ENCODE results near the gene BCL2L2.

Gene BCL2L2

GRCh38 chr14:23326491-23327332, 20.1 kb downstream of the BCL2L2 start:
- DNase-seq, result no peak

GRCh38 chr14:23327947-23328744, 21.5 kb downstream of the BCL2L2 start:
- peak; percentile 78 for DNase-seq

- DNase-seq, result no peak
Observed at GRCh38 chr14:23335623-23336022, 29.0 kb downstream of the BCL2L2 start.

GRCh38 chr14:23339506-23340268, 33.1 kb downstream of the BCL2L2 start:
- DNase-seq, result peak; percentile 27

- DNase-seq, result no peak
Observed at GRCh38 chr14:23344481-23344880, 37.8 kb downstream of the BCL2L2 start.

- no peak for DNase-seq
Observed at GRCh38 chr14:23345987-23346692, 39.5 kb downstream of the BCL2L2 start.

GRCh38 chr14:23346693-23347405, 40.2 kb downstream of the BCL2L2 start:
- DNase-seq, result no peak

- DNase-seq, result no peak
Observed at GRCh38 chr14:23347406-23348296, 41.0 kb downstream of the BCL2L2 start.

GRCh38 chr14:23348297-23348655, 41.6 kb downstream of the BCL2L2 start:
- no peak for DNase-seq

GRCh38 chr14:23349156-23349845, 42.7 kb downstream of the BCL2L2 start:
- no peak for DNase-seq

- DNase-seq, result peak; percentile 38
Observed at GRCh38 chr14:23351681-23352505, 45.3 kb downstream of the BCL2L2 start.

GRCh38 chr14:23352506-23353432, 46.1 kb downstream of the BCL2L2 start, which contains the start of gene SLC22A17:
SLC22A17 (minus strand) TSS chr14:23352887.
- DNase-seq, result peak; percentile 74

- DNase-seq, result no peak
Observed at GRCh38 chr14:23353433-23353780, 46.8 kb downstream of the BCL2L2 start.

- no peak for DNase-seq
Observed at GRCh38 chr14:23354990-23355389, 48.4 kb downstream of the BCL2L2 start.

GRCh38 chr14:23355871-23356435, 49.3 kb downstream of the BCL2L2 start:
- DNase-seq, result no peak

- DNase-seq, result no peak
Observed at GRCh38 chr14:23356662-23357061, 50.0 kb downstream of the BCL2L2 start.

- no peak for DNase-seq
Observed at GRCh38 chr14:23357261-23357660, 50.6 kb downstream of the BCL2L2 start.

- DNase-seq, result peak; percentile 5
Observed at GRCh38 chr14:23358042-23358441, 51.4 kb downstream of the BCL2L2 start.
